Activated CD8-positive, alpha-beta T cell treated with anti-CD3 and anti-CD28 coated beads, Interleukin-2, amount 10 ng/mL, durations not matched to agents 7 days and 5 days (primary cell): ENCODE measurements around the gene CLDN18. TPM values are rescaled to one million over a fixed set of nuclear protein-coding genes. Genes with fewer than 3 reads are reported as not detected.

Source experiments
- ATAC-seq: fragments of 150-1000 bp; cut with Tn5 transposase; one replicate; pipeline ENCODE4 v1.10.0; 2021; ENCODE audit warnings: moderate library complexity
- CTCF ChIA-PET: fragments of 350-600 bp; sonication (Branson Sonifier 250); formaldehyde crosslinking; loops from one replicate; lab custom pipeline; 2021; ENCODE audit warnings: antibody characterized with exemption; lab: Charles Lee
- POLR2A ChIA-PET: fragments of 350-600 bp; sonication (Branson Sonifier 250); formaldehyde crosslinking; loops from one replicate; lab custom pipeline; 2021; ENCODE audit warnings: antibody characterized with exemption; lab: Charles Lee
- DNase-seq: peaks from one replicate; pipeline ENCODE4 v3.0.0-alpha.2; 2020
- H3K27ac Mint-ChIP-seq: one replicate; pipeline ENCODE4 v1.8.0; 2021; ENCODE audit warnings: mild to moderate bottlenecking, mixed read lengths
- H3K27me3 Mint-ChIP-seq: one replicate; pipeline ENCODE4 v1.8.0; 2021; ENCODE audit warnings: low read depth, mixed read lengths
- H3K36me3 Mint-ChIP-seq: one replicate; pipeline ENCODE4 v1.8.0; 2021; ENCODE audit warnings: low read depth, mixed read lengths
- H3K4me1 Mint-ChIP-seq: one replicate; pipeline ENCODE4 v1.8.0; 2021; ENCODE audit warnings: low read depth, mixed read lengths
- H3K4me3 Mint-ChIP-seq: one replicate; pipeline ENCODE4 v1.8.0; 2021; ENCODE audit warnings: mild to moderate bottlenecking, mixed read lengths
- H3K9me3 Mint-ChIP-seq: one replicate; pipeline ENCODE4 v1.8.0; 2022; ENCODE audit warnings: mixed read lengths; ENCODE audit not compliant: insufficient read depth
- total RNA-seq, 2 experiments: library from RNA; stranded (reverse); gene quantifications; one replicate each; pipeline ENCODE4 v1.2.3, GENCODE V29; 2021

CLDN18 gene
- total RNA-seq, 2 experiments from 2014 or later: not detected

GRCh38 chr3:137998121-137999042, 11.6 kb upstream of the CLDN18 start:
- Mint-ChIP-seq H3K36me3 (no peaks in the 10 kb centered on the region), H3K4me3 (no peak overlapping the region), H3K9me3 (no peaks in the 10 kb centered on the region), H3K27me3 (no peaks in the 10 kb centered on the region), H3K4me1 (no peaks in the 10 kb centered on the region), H3K27ac (no peak overlapping the region)
- DNase-seq (no peak), ATAC-seq (no peak)
- POLR2A ChIA-PET: no interaction called here
- CTCF ChIA-PET: no interaction called here

- H3K27ac Mint-ChIP-seq: no peak overlapping the region
- DNase-seq (no peak), ATAC-seq (no peak)
- H3K36me3 Mint-ChIP-seq: no peaks in the 10 kb centered on the region
- CTCF ChIA-PET: no interaction called here
- H3K4me3 Mint-ChIP-seq: no peak overlapping the region
- peaks cover 3% of the 10 kb centered on the region for H3K27me3 Mint-ChIP-seq
- no peaks in the 10 kb centered on the region for H3K9me3 Mint-ChIP-seq
- H3K4me1 Mint-ChIP-seq: no peaks in the 10 kb centered on the region
- POLR2A ChIA-PET: no interaction called here
Measured at GRCh38 chr3:138003069-138003468, 6.9 kb upstream of the CLDN18 start.

- Mint-ChIP-seq H3K9me3 (no peaks in the 10 kb centered on the region), H3K27me3 (peaks cover 3% of the 10 kb centered on the region), H3K36me3 (no peaks in the 10 kb centered on the region), H3K4me3 (no peak overlapping the region), H3K27ac (no peak overlapping the region), H3K4me1 (no peaks in the 10 kb centered on the region)
- ChIA-PET CTCF (no interaction called here), POLR2A (no interaction called here)
- ATAC-seq: no peak
- DNase-seq: no peak
Measured at GRCh38 chr3:138005627-138006026, 4.3 kb upstream of the CLDN18 start.

- DNase-seq: no peak
- ChIA-PET CTCF (no interaction called here), POLR2A (no interaction called here)
- H3K9me3 Mint-ChIP-seq: no peaks in the 10 kb centered on the region
- no peak overlapping the region for H3K4me3 Mint-ChIP-seq
- no peaks in the 10 kb centered on the region for H3K36me3 Mint-ChIP-seq
- peaks cover 9% of the 10 kb centered on the region for H3K27me3 Mint-ChIP-seq
- ATAC-seq: no peak
- H3K27ac Mint-ChIP-seq: no peak overlapping the region
- no peaks in the 10 kb centered on the region for H3K4me1 Mint-ChIP-seq
Measured at GRCh38 chr3:138007898-138008297, 2.1 kb upstream of the CLDN18 start.

- DNase-seq (no peak), ATAC-seq (no peak)
- H3K9me3 Mint-ChIP-seq: no peaks in the 10 kb centered on the region
- H3K4me3 Mint-ChIP-seq: no peak overlapping the region
- no peaks in the 10 kb centered on the region for H3K4me1 Mint-ChIP-seq
- H3K27ac Mint-ChIP-seq: no peak overlapping the region
- H3K27me3 Mint-ChIP-seq: peaks cover 11% of the 10 kb centered on the region
- CTCF ChIA-PET: no interaction called here
- POLR2A ChIA-PET: no interaction called here
- no peaks in the 10 kb centered on the region for H3K36me3 Mint-ChIP-seq
Measured at GRCh38 chr3:138010273-138010590, 267 bp downstream of the CLDN18 start.

- Mint-ChIP-seq H3K4me3 (no peak overlapping the region), H3K27me3 (peaks cover 11% of the 10 kb centered on the region), H3K9me3 (no peaks in the 10 kb centered on the region), H3K27ac (no peak overlapping the region), H3K36me3 (no peaks in the 10 kb centered on the region), H3K4me1 (no peaks in the 10 kb centered on the region)
- DNase-seq: no peak
- ChIA-PET POLR2A (no interaction called here), CTCF (no interaction called here)
- ATAC-seq: no peak
Measured at GRCh38 chr3:138011722-138012121, 1.8 kb downstream of the CLDN18 start.

- ChIA-PET POLR2A (no interaction called here), CTCF (no interaction called here)
- H3K27me3 Mint-ChIP-seq: peaks cover 8% of the 10 kb centered on the region
Measured at GRCh38 chr3:138012526-138012925, 2.6 kb downstream of the CLDN18 start.

GRCh38 chr3:138016065-138016464, 6.1 kb downstream of the CLDN18 start:
- CTCF ChIA-PET: no interaction called here
- Mint-ChIP-seq H3K4me3 (no peak overlapping the region), H3K4me1 (no peaks in the 10 kb centered on the region), H3K27me3 (peaks cover 8% of the 10 kb centered on the region), H3K27ac (no peak overlapping the region), H3K36me3 (no peaks in the 10 kb centered on the region), H3K9me3 (no peaks in the 10 kb centered on the region)
- ATAC-seq (no peak), DNase-seq (no peak)
- POLR2A ChIA-PET: no interaction called here

More at GRCh38 chr3:138012526-138012925, 2.6 kb downstream of the CLDN18 start:
- Mint-ChIP-seq H3K4me3 (no peak overlapping the region), H3K27ac (no peak overlapping the region), H3K36me3 (no peaks in the 10 kb centered on the region), H3K4me1 (no peaks in the 10 kb centered on the region), H3K9me3 (no peaks in the 10 kb centered on the region)
- ATAC-seq (no peak), DNase-seq (no peak)

- no peaks in the 10 kb centered on the region for H3K36me3 Mint-ChIP-seq
- H3K27me3 Mint-ChIP-seq: no peaks in the 10 kb centered on the region
- CTCF ChIA-PET: no interaction called here
- DNase-seq: no peak
- H3K4me1 Mint-ChIP-seq: no peaks in the 10 kb centered on the region
- H3K4me3 Mint-ChIP-seq: no peak overlapping the region
- H3K27ac Mint-ChIP-seq: no peak overlapping the region
- no peaks in the 10 kb centered on the region for H3K9me3 Mint-ChIP-seq
- ATAC-seq: no peak
- POLR2A ChIA-PET: no interaction called here
Measured at GRCh38 chr3:138019281-138020069, 9.5 kb downstream of the CLDN18 start.

- Mint-ChIP-seq H3K9me3 (no peaks in the 10 kb centered on the region), H3K36me3 (no peaks in the 10 kb centered on the region), H3K4me1 (no peaks in the 10 kb centered on the region), H3K27ac (no peak overlapping the region), H3K4me3 (no peak overlapping the region), H3K27me3 (peaks cover 4% of the 10 kb centered on the region)
- ATAC-seq: no peak
- no peak for DNase-seq
- ChIA-PET POLR2A (no interaction called here), CTCF (interaction anchor here (1.3 kb wide), 1 partner anchor 24 kb away, joined by 3 read pairs; no protein-coding TSS in a partner anchor)
Measured at GRCh38 chr3:138023754-138024153, 13.8 kb downstream of the CLDN18 start.

GRCh38 chr3:138025553-138025952, 15.6 kb downstream of the CLDN18 start:
- CTCF ChIA-PET: no interaction called here
- POLR2A ChIA-PET: no interaction called here
- Mint-ChIP-seq H3K27me3 (peaks cover 4% of the 10 kb centered on the region), H3K4me3 (no peak overlapping the region), H3K27ac (no peak overlapping the region), H3K9me3 (no peaks in the 10 kb centered on the region), H3K36me3 (no peaks in the 10 kb centered on the region), H3K4me1 (no peaks in the 10 kb centered on the region)
- ATAC-seq (no peak), DNase-seq (no peak)

- H3K4me3 Mint-ChIP-seq: no peak overlapping the region
- H3K4me1 Mint-ChIP-seq: no peaks in the 10 kb centered on the region
- ATAC-seq (no peak), DNase-seq (no peak)
- CTCF ChIA-PET: no interaction called here
- H3K36me3 Mint-ChIP-seq: no peaks in the 10 kb centered on the region
- no peaks in the 10 kb centered on the region for H3K9me3 Mint-ChIP-seq
- POLR2A ChIA-PET: no interaction called here
- H3K27ac Mint-ChIP-seq: no peak overlapping the region
- H3K27me3 Mint-ChIP-seq: peaks cover 4% of the 10 kb centered on the region
Measured at GRCh38 chr3:138027821-138028220, 17.9 kb downstream of the CLDN18 start.
